Upper lobe of left lung (tissue), 4 donors: ENCODE data around the gene FOXS1.
A peak's percentile ranks its signal among the peaks of the same experiment; 100 is the strongest.

Source experiments
- CTCF ChIP-seq, 6 experiments: fragments of 450-650 bp in 4 of 6; fragments of 200-600 bp in 2 of 6; sonication (generic) in 2 of 6; IDR thresholded peaks; one replicate each; pipeline ENCODE4 v1.5.1; 2016 to 2019; ENCODE audit warnings: antibody characterized with exemption in 6 of 6
- EP300 ChIP-seq, 4 donors: sonication (generic); formaldehyde crosslinking; IDR thresholded peaks; one replicate each; pipeline ENCODE4 v1.5.1; 2017; ENCODE audit warnings: antibody characterized with exemption in 4 of 4, control low read depth in 2 of 4
- POLR2A ChIP-seq, 4 donors: fragments of 450-650 bp; IDR thresholded peaks; one replicate each; pipeline ENCODE4 v1.5.1; 2016 to 2017; ENCODE audit warnings: antibody characterized with exemption in 4 of 4, mild to moderate bottlenecking in 2 of 4
- POLR2AphosphoS5 ChIP-seq, 2 donors: sonication (generic); formaldehyde crosslinking; IDR thresholded peaks; one replicate each; pipeline ENCODE4 v1.5.1; 2017; ENCODE audit warnings: antibody characterized with exemption in 2 of 2

GRCh38 chr20:31869942-31870725 is 24.7 kb upstream of the FOXS1 start, which contains the start of the genes DUSP15 and TTLL9:
- no peak for TF ChIP-seq CTCF (IDR thresholded peaks at IDR 0.05)
- TF ChIP-seq POLR2A (IDR thresholded peaks at IDR 0.05) = peak in 1 of 4 donors; percentile 28
- no peak for TF ChIP-seq EP300 (IDR thresholded peaks at IDR 0.05)
- TF ChIP-seq POLR2AphosphoS5 (IDR thresholded peaks at IDR 0.05) = no peak
